Upper lobe of left lung (tissue), 6 donors: ENCODE data around the gene CDH13. TPM values are rescaled to one million over a fixed set of nuclear protein-coding genes. Genes with fewer than 3 reads are reported as not detected.

Experiments
- ATAC-seq, 2 donors: fragments of 200-7000 bp; cut with Tn5 transposase; one replicate each; pipeline ENCODE4 v1.9.1; 2022; ENCODE audit warnings: mild to moderate bottlenecking in 2 of 2, moderate library complexity in 2 of 2; ENCODE audit not compliant: low FRiP score in 2 of 2
- DNase-seq, 2 donors: peaks; one replicate each; pipeline ENCODE4 v3.0.0-alpha.2; 2019 to 2020
- H3K27ac ChIP-seq, 4 donors: fragments of 200-600 bp; sonication (generic); one replicate each; pipeline ENCODE4 v1.5.1; 2016 to 2019
- H3K27me3 ChIP-seq, 4 donors: fragments of 200-600 bp; sonication (generic); one replicate each; pipeline ENCODE4 v1.5.1; 2017 to 2019
- H3K36me3 ChIP-seq, 4 donors: fragments of 200-600 bp; sonication (generic); one replicate each; pipeline ENCODE4 v1.5.1; 2016 to 2019
- H3K4me1 ChIP-seq, 4 donors: fragments of 200-600 bp; sonication (generic); one replicate each; pipeline ENCODE4 v1.5.1; 2018 to 2019
- H3K4me3 ChIP-seq, 4 donors: fragments of 200-600 bp; sonication (generic); one replicate each; pipeline ENCODE4 v1.5.1; 2017 to 2019; ENCODE audit warnings: mild to moderate bottlenecking in 2 of 4, moderate library complexity in 1 of 4
- H3K9me3 ChIP-seq, 4 donors: fragments of 200-600 bp; sonication (generic); one replicate each; pipeline ENCODE4 v1.5.1; 2018 to 2019
- EP300 ChIP-seq, 4 donors: sonication (generic); formaldehyde crosslinking; IDR thresholded peaks; one replicate each; pipeline ENCODE4 v1.5.1; 2017; ENCODE audit warnings: antibody characterized with exemption in 4 of 4, control low read depth in 2 of 4
- POLR2A ChIP-seq, 4 donors: fragments of 450-650 bp; IDR thresholded peaks; one replicate each; pipeline ENCODE4 v1.5.1; 2016 to 2017; ENCODE audit warnings: antibody characterized with exemption in 4 of 4, mild to moderate bottlenecking in 2 of 4
- POLR2AphosphoS5 ChIP-seq, 2 donors: sonication (generic); formaldehyde crosslinking; IDR thresholded peaks; one replicate each; pipeline ENCODE4 v1.5.1; 2017; ENCODE audit warnings: antibody characterized with exemption in 2 of 2
- WGBS, 2 donors: methylation state at CpG; one replicate each; pipeline ENCODE4 v1.1.5; 2017 to 2018; 5-methylcytosine and 5-hydroxymethylcytosine counted together
- total RNA-seq, 6 donors: library from RNA; depleted of rRNA in 4 of 6; stranded (reverse); fragments of >200 nt in 4 of 6; gene quantifications; one replicate each; pipeline versions ENCODE4 v1.1.0 to v1.2.1, GENCODE V29; 2016 to 2021
- TF ChIP-seq, protein P1 (sequence below), 6 experiments: fragments of 450-650 bp in 4 of 6; fragments of 200-600 bp in 2 of 6; sonication (generic) in 2 of 6; IDR thresholded peaks; one replicate each; pipeline ENCODE4 v1.5.1; 2016 to 2019; ENCODE audit warnings: antibody characterized with exemption in 6 of 6
- donor health status: DM: no; HTN: no; CAD: no; lungs with moderate emphysema.
- donor health status: DM: no; HTN: yes; CAD: no; lungs with severe emphysema.

Gene CDH13
- total RNA-seq, 6 donors from 2014 or later = 11.3 to 39.8 (median 19.9) TPM

DNA sequence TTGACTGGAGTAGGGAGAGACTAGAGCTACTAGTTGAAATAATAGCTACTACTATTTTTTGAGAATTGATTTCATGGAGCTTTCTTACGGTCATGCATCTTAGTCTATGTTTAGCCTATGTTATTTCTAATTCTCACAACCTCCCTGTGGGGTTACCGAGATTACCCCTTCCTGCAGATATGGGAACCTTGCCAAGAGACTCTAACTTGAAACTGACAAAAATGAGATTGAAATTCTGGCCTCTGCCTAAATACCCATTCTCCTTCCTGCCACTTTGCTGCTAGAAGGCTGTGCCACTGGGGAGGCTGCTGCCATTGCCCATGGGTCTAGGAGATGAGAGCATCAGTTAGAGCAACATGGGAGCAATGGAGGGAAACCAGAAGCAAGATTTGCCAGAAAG is 410.3 kb downstream of the CDH13 start:
- H3K4me1 ChIP-seq = no peaks in the 10 kb centered on the region
- no peak for TF ChIP-seq POLR2AphosphoS5 (IDR thresholded peaks at IDR 0.05)
- TF ChIP-seq EP300 (IDR thresholded peaks at IDR 0.05) = no peak
- no peaks in the 10 kb centered on the region for H3K36me3 ChIP-seq
- DNase-seq (no peak), ATAC-seq (no peak)
- no peaks in the 10 kb centered on the region for H3K9me3 ChIP-seq
- H3K4me3 ChIP-seq = no peak overlapping the region
- H3K27ac ChIP-seq = no peak overlapping the region
- H3K27me3 ChIP-seq = no peaks in the 10 kb centered on the region
- WGBS, 2 donors = 68 to 74% methylated on average over 2 of the region's 2 CpGs

DNA sequence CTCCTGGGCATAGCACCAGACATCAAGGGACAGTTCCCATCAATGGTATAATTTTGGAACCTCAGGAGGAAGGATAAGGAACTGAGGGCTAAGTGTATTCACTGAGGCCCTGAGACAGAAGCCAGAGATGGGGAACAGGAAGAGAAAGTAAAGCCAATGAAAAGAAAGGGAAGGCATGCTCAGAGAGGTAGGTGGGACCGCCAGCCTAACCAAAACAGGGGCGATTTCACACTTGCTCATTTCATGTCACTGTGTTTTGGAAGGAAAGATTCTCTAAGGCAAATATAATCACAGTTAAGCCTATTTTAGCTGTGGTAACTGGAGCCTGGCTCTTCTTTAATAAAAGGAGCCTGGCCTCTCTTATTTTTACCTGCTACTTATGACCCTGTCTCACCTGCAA is 411.1 kb downstream of the CDH13 start:
- Histone ChIP-seq H3K36me3 (no peaks in the 10 kb centered on the region), H3K4me1 (no peaks in the 10 kb centered on the region), H3K27ac (no peak overlapping the region), H3K27me3 (no peaks in the 10 kb centered on the region), H3K4me3 (no peak overlapping the region), H3K9me3 (no peaks in the 10 kb centered on the region)
- DNase-seq = no peak
- 79 to 92% methylated on average over 2 of the region's 2 CpGs for WGBS, 2 donors
- TF ChIP-seq, protein P1, sequence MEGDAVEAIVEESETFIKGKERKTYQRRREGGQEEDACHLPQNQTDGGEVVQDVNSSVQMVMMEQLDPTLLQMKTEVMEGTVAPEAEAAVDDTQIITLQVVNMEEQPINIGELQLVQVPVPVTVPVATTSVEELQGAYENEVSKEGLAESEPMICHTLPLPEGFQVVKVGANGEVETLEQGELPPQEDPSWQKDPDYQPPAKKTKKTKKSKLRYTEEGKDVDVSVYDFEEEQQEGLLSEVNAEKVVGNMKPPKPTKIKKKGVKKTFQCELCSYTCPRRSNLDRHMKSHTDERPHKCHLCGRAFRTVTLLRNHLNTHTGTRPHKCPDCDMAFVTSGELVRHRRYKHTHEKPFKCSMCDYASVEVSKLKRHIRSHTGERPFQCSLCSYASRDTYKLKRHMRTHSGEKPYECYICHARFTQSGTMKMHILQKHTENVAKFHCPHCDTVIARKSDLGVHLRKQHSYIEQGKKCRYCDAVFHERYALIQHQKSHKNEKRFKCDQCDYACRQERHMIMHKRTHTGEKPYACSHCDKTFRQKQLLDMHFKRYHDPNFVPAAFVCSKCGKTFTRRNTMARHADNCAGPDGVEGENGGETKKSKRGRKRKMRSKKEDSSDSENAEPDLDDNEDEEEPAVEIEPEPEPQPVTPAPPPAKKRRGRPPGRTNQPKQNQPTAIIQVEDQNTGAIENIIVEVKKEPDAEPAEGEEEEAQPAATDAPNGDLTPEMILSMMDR (IDR thresholded peaks at IDR 0.05) = no peak
- ATAC-seq = no peak

DNA sequence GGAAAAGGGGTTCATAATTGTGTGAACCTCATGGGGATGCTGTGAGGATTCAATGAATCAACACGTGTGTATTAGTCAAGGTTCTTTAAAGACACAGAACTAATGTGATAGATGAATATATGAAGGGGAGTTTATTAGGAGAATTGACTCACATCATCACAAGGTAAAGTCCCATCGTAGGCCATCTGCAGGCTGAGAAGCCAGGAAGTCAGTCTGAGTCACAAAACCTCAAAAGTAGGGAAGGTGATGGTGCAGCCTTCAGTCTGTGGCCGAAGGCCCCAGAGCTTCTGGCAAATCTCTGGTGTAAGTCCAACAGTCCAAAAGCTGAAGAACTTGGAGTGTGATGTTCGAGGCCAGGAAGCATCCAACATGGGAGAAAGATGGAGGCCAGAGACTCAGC is 413.4 kb downstream of the CDH13 start:
- Histone ChIP-seq H3K27ac (no peak overlapping the region), H3K4me1 (no peaks in the 10 kb centered on the region), H3K4me3 (no peak overlapping the region), H3K27me3 (no peaks in the 10 kb centered on the region), H3K36me3 (no peaks in the 10 kb centered on the region), H3K9me3 (no peaks in the 10 kb centered on the region)
- WGBS, 2 donors = 65 to 76% methylated on average over 4 of the region's 4 CpGs
- no peak for ATAC-seq
- DNase-seq = no peak
- TF ChIP-seq, protein P1 (IDR thresholded peaks at IDR 0.05) = no peak
- no peak for TF ChIP-seq EP300 (IDR thresholded peaks at IDR 0.05)
- TF ChIP-seq POLR2AphosphoS5 (IDR thresholded peaks at IDR 0.05) = no peak
- TF ChIP-seq POLR2A (IDR thresholded peaks at IDR 0.05) = no peak

DNA sequence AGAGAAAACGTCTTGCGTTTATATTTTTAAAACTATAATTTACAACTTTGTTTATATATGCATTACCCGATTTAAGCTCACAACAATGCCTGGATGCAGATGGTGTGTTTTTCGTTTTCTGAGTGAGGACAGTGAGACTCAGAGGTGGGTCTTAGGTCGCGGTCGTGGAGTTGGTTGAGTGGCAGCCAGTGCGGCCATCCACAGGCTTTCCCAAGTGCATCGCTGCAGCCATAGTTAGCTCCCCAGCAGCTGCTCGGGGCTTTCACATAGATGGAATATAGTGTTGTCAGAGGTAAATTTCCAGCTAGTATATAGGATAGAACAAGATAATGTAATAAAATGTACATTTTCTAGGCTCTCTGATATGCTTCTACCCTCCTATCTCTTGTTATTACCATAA is 417.8 kb downstream of the CDH13 start:
- Histone ChIP-seq H3K27me3 (no peaks in the 10 kb centered on the region), H3K27ac (no peak overlapping the region), H3K4me1 (peaks cover 0 to 7% (median 3%) of the 10 kb centered on the region in 4 donors), H3K4me3 (no peak overlapping the region), H3K9me3 (no peaks in the 10 kb centered on the region), H3K36me3 (no peaks in the 10 kb centered on the region)
- no peak for DNase-seq
- WGBS, 2 donors = 78 to 84% methylated on average over 10 of the region's 10 CpGs
- no peak for ATAC-seq
- no peak for TF ChIP-seq EP300 (IDR thresholded peaks at IDR 0.05)
- TF ChIP-seq, protein P1 (IDR thresholded peaks at IDR 0.05) = no peak
- no peak for TF ChIP-seq POLR2A (IDR thresholded peaks at IDR 0.05)

DNA sequence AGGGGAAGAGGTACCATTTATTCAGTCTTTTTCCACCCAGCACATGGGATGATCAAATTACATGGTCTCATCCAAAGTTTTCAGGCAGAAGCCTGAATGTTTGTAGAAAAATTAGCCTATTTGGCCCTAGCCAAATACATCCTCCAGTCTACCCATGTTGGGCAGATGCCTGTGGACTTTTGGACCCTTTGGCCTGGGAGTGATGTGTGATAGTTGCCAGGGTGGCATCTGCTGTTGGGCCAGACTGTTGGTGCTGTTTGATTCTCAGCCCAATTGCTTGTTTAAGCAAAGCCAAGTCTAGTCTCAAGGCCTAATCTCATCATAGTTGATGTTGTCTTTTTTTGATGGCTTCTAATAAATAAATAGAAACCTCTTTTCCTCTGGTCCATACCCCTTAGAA is 419.0 kb downstream of the CDH13 start:
- DNase-seq (no peak), ATAC-seq (no peak)
- Histone ChIP-seq H3K27me3 (no peaks in the 10 kb centered on the region), H3K27ac (no peak overlapping the region), H3K36me3 (no peaks in the 10 kb centered on the region), H3K4me1 (peaks cover 0 to 7% (median 3%) of the 10 kb centered on the region in 4 donors), H3K4me3 (no peak overlapping the region), H3K9me3 (peaks cover 0 to 3% (median 0%) of the 10 kb centered on the region in 4 donors)
- TF ChIP-seq, protein P1 (IDR thresholded peaks at IDR 0.05) = no peak
- TF ChIP-seq POLR2AphosphoS5 (IDR thresholded peaks at IDR 0.05) (no peak), POLR2A (IDR thresholded peaks at IDR 0.05) (no peak), EP300 (IDR thresholded peaks at IDR 0.05) (no peak)
